CD4-positive, alpha-beta T cell (primary cell): ENCODE data around the gene HS2ST1. TPM values are rescaled to one million over a fixed set of nuclear protein-coding genes. Genes with fewer than 3 reads are reported as not detected.

Experiments used
- ATAC-seq: fragments of 200-7000 bp; cut with Tn5 transposase; one replicate; pipeline ENCODE4 v1.10.0; 2022; ENCODE audit warnings: mild to moderate bottlenecking; ENCODE audit not compliant: poor library complexity
- CTCF ChIA-PET: fragments of 350-600 bp; sonication (Branson Sonifier 250); formaldehyde crosslinking; loops from one replicate; lab custom pipeline; 2021; ENCODE audit warnings: antibody characterized with exemption, inconsistent platforms; lab: Charles Lee
- POLR2A ChIA-PET: fragments of 350-600 bp; sonication (Branson Sonifier 250); formaldehyde crosslinking; loops from one replicate; lab custom pipeline; 2021; ENCODE audit warnings: antibody characterized with exemption, inconsistent platforms; lab: Charles Lee
- DNase-seq, 14 experiments: peaks; one replicate each; pipeline ENCODE4 v3.0.0-alpha.2; 2013 to 2020; ENCODE audit warnings: mixed read lengths in 2 of 14
- H3K27ac ChIP-seq, 2 donors: one replicate each; pipeline versions ENCODE4 v1.5.1 to v1.7.0; 2013; ENCODE audit warnings: low read length in 2 of 2, low read depth in 1 of 2, mild to moderate bottlenecking in 1 of 2
- H3K27me3 ChIP-seq, 2 experiments: 1 replicate in 1 of 2; 2 replicates in 1 of 2; pipeline versions ENCODE4 v1.6.1 to v1.7.0; 2013; ENCODE audit warnings: low read length in 2 of 2, control low read depth in 1 of 2, mild to moderate bottlenecking in 1 of 2, moderate library complexity in 1 of 2; ENCODE audit not compliant: insufficient read depth in 2 of 2, control insufficient read depth in 1 of 2
- H3K36me3 ChIP-seq: one replicate; pipeline ENCODE4 v1.6.1; 2013; ENCODE audit warnings: low read length, control low read depth; ENCODE audit not compliant: insufficient read depth
- H3K4me1 ChIP-seq: one replicate; pipeline ENCODE4 v1.6.1; 2013; ENCODE audit warnings: low read length, control low read depth; ENCODE audit not compliant: insufficient read depth
- H3K4me3 ChIP-seq: one replicate; pipeline ENCODE4 v1.5.1; 2013; ENCODE audit warnings: mild to moderate bottlenecking, low read length, moderate library complexity
- H3K9me3 ChIP-seq, 2 experiments: 1 replicate in 1 of 2; 2 replicates in 1 of 2; pipeline versions ENCODE4 v1.6.1 to v1.7.0; 2013; ENCODE audit warnings: low read length in 2 of 2, mild to moderate bottlenecking in 2 of 2, control low read depth in 1 of 2, moderate library complexity in 1 of 2; ENCODE audit not compliant: control insufficient read depth in 1 of 2, insufficient read depth in 1 of 2
- H3K27ac Mint-ChIP-seq: one replicate; pipeline ENCODE4 v1.8.0; 2020; ENCODE audit warnings: mixed read lengths
- H3K27me3 Mint-ChIP-seq: one replicate; pipeline ENCODE4 v1.8.0; 2021; ENCODE audit warnings: mixed read lengths
- H3K36me3 Mint-ChIP-seq: one replicate; pipeline ENCODE4 v1.8.0; 2021; ENCODE audit warnings: low read depth, mixed read lengths
- H3K4me1 Mint-ChIP-seq: one replicate; pipeline ENCODE4 v1.8.0; 2021; ENCODE audit warnings: low read depth, mixed read lengths
- H3K4me3 Mint-ChIP-seq: one replicate; pipeline ENCODE4 v1.8.0; 2020; ENCODE audit warnings: mild to moderate bottlenecking, mixed read lengths
- H3K9me3 Mint-ChIP-seq: one replicate; pipeline ENCODE4 v1.8.0; 2020; ENCODE audit warnings: mixed read lengths
- intact Hi-C, 2 experiments: fragments of 100-400 bp; cut with DNase I in 1 of 2; cut with micrococcal nuclease in 1 of 2; formaldehyde crosslinking; loops; one replicate each; pipeline versions ENCODE4 v1.15.1 to v1.9.0; 2023 to 2025; cut with DNase I, micrococcal nuclease
- total RNA-seq, 174 experiments: library from RNA in 2 of 174; stranded (reverse) in 2 of 174; gene quantifications; one replicate each; pipeline ENCODE4 v1.2.3 and lab custom pipeline; 2021 to 2026
- TF ChIP-seq, protein P1 (sequence below): fragments of 200-600 bp; IDR thresholded peaks from one replicate; pipeline ENCODE4 v1.8.0; 2022; ENCODE audit warnings: antibody characterized with exemption, mild to moderate bottlenecking

Gene HS2ST1
- total RNA-seq, 2 experiments from 2014 or later: 6.7 to 6.9 TPM

DNA sequence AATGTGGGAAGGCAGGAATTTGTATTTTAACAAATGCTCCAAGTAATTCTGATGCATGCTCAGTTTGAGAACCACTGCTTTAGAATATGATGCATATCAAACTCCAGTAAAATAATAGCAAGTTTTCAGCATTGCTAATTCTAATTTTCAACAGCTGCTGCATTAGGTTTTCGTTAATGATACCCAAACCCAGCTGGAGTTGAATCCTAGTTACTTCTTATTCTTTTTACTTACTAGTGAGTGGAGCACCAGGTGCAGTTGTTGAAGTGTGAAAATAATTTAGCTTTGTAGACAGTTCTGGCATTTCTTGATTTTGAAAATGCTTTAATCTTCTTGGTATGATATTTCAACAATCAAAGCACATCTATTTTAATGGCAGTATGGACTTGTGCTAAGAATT, 138.5 kb downstream of the HS2ST1 start:
- Histone ChIP-seq H3K27me3 (no peaks in the 10 kb centered on the region), H3K4me1 (no peaks in the 10 kb centered on the region), H3K9me3 (peaks cover 0 to 7% of the 10 kb centered on the region in 2 experiments), H3K27ac (no peak overlapping the region), H3K36me3 (no peaks in the 10 kb centered on the region), H3K4me3 (no peak overlapping the region)
- peaks cover 2% of the 10 kb centered on the region for H3K9me3 Mint-ChIP-seq
- TF ChIP-seq, protein P1, sequence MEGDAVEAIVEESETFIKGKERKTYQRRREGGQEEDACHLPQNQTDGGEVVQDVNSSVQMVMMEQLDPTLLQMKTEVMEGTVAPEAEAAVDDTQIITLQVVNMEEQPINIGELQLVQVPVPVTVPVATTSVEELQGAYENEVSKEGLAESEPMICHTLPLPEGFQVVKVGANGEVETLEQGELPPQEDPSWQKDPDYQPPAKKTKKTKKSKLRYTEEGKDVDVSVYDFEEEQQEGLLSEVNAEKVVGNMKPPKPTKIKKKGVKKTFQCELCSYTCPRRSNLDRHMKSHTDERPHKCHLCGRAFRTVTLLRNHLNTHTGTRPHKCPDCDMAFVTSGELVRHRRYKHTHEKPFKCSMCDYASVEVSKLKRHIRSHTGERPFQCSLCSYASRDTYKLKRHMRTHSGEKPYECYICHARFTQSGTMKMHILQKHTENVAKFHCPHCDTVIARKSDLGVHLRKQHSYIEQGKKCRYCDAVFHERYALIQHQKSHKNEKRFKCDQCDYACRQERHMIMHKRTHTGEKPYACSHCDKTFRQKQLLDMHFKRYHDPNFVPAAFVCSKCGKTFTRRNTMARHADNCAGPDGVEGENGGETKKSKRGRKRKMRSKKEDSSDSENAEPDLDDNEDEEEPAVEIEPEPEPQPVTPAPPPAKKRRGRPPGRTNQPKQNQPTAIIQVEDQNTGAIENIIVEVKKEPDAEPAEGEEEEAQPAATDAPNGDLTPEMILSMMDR: no peak
- H3K27me3 Mint-ChIP-seq: no peaks in the 10 kb centered on the region
- ChIA-PET CTCF (interaction anchor here (1.0 kb wide), 1 partner anchor 20 kb away, joined by 3 read pairs; no protein-coding TSS in a partner anchor), POLR2A (no interaction called here)
- peaks cover 12% of the 10 kb centered on the region for H3K36me3 Mint-ChIP-seq
- H3K4me1 Mint-ChIP-seq: peaks cover 18% of the 10 kb centered on the region
- DNase-seq (no peak), ATAC-seq (no peak)
- no peak overlapping the region for H3K27ac Mint-ChIP-seq
- intact Hi-C loops: no loop called here
- no peak overlapping the region for H3K4me3 Mint-ChIP-seq

DNA sequence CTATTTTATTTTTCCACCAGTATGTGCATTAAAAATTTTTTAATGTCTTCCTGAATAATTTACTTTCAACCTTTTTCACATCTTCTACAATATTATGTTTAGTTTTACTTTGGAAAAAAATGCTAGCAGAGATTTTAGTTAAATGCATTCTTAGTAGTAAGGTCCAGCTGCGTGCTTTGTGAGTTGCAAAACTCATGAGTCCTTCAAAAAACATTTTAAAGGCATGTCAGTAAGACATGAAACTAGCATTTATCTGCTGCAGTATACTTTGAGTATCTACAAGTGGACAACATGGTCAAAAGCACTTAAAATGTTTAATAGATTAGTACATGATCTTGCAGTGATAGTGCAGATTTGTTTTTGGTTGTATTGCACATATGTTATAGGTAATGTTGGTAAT, 139.0 kb downstream of the HS2ST1 start:
- intact Hi-C loops: no loop called here
- no peak overlapping the region for H3K4me3 Mint-ChIP-seq
- CTCF ChIA-PET: interaction anchor here (1.0 kb wide), 1 partner anchor 20 kb away, joined by 3 read pairs; no protein-coding TSS in a partner anchor
- no peaks in the 10 kb centered on the region for H3K9me3 Mint-ChIP-seq
- no peaks in the 10 kb centered on the region for H3K27me3 Mint-ChIP-seq
- H3K4me1 ChIP-seq: no peaks in the 10 kb centered on the region
- DNase-seq (no peak), ATAC-seq (no peak)
- no peaks in the 10 kb centered on the region for H3K27me3 ChIP-seq
- no peak overlapping the region for H3K27ac Mint-ChIP-seq
- H3K36me3 Mint-ChIP-seq: peaks cover 9% of the 10 kb centered on the region
- peaks cover 0 to 4% of the 10 kb centered on the region in 2 experiments for H3K9me3 ChIP-seq
- H3K4me3 ChIP-seq: no peak overlapping the region
- peaks cover 23% of the 10 kb centered on the region for H3K4me1 Mint-ChIP-seq
- H3K27ac ChIP-seq: no peak overlapping the region
- H3K36me3 ChIP-seq: no peaks in the 10 kb centered on the region
- TF ChIP-seq, protein P1: no peak
- POLR2A ChIA-PET: no interaction called here

- Mint-ChIP-seq H3K36me3 (no peaks in the 10 kb centered on the region), H3K4me1 (peaks cover 23% of the 10 kb centered on the region), H3K4me3 (no peak overlapping the region), H3K27me3 (no peaks in the 10 kb centered on the region), H3K9me3 (no peaks in the 10 kb centered on the region), H3K27ac (no peak overlapping the region)
- ChIA-PET POLR2A (no interaction called here), CTCF (no interaction called here)
- no peak for ATAC-seq
- Histone ChIP-seq H3K27me3 (no peaks in the 10 kb centered on the region), H3K27ac (no peak overlapping the region), H3K4me1 (no peaks in the 10 kb centered on the region), H3K36me3 (no peaks in the 10 kb centered on the region), H3K4me3 (no peak overlapping the region), H3K9me3 (no peaks in the 10 kb centered on the region)
- DNase-seq: no peak
- intact Hi-C loops: no loop called here
- TF ChIP-seq, protein P1: no peak
Measured at GRCh38 chr1:87056974-87057373, 142.5 kb downstream of the HS2ST1 start.
